Omental fat pad (tissue), 4 donors: ENCODE measurements around the gene POGLUT2. TPM values are rescaled to one million over a fixed set of nuclear protein-coding genes. Genes with fewer than 3 reads are reported as not detected.

Experiments
- ATAC-seq: fragments of 150-250 bp; one replicate; pipeline ENCODE4 v1.9.1; 2016; ENCODE audit warnings: mild to moderate bottlenecking, moderate library complexity; ENCODE audit not compliant: low FRiP score
- DNase-seq: peaks from one replicate; pipeline ENCODE4 v3.0.0-alpha.2; 2019; ENCODE audit warnings: low spot score
- total RNA-seq, 4 donors: library from RNA; depleted of rRNA; stranded (reverse); fragments of >200 nt; gene quantifications; one replicate each; pipeline ENCODE4 v1.1.0, GENCODE V29; 2016
- TF ChIP-seq, protein P1 (sequence below), 3 donors: fragments of 450-650 bp; IDR thresholded peaks; one replicate each; pipeline ENCODE4 v1.5.1; 2016 to 2017; ENCODE audit warnings: antibody characterized with exemption in 3 of 3, mild to moderate bottlenecking in 3 of 3, moderate library complexity in 2 of 3

Gene POGLUT2
- total RNA-seq, 4 donors from 2014 or later, result 4.2 to 6.0 (median 4.8) TPM

DNA sequence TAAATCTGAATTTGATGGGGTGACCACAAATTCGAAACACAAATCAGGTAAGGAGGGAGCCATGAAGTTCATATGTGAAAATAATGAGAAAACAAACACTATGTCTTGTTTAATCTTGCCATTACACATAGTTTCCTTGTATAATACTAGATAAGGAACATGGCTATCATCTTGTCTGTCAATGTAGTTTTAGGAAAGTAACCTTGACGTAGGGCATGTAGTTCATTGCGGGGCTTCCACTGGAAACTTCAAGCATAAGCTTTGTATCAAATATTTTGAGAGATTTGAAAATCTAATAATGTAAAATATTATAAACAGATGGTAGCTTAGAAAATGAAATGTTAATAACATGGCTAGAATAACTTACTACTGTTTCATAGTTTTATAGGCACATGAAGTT lies 8.9 kb upstream of the POGLUT2 start:
- TF ChIP-seq, protein P1, sequence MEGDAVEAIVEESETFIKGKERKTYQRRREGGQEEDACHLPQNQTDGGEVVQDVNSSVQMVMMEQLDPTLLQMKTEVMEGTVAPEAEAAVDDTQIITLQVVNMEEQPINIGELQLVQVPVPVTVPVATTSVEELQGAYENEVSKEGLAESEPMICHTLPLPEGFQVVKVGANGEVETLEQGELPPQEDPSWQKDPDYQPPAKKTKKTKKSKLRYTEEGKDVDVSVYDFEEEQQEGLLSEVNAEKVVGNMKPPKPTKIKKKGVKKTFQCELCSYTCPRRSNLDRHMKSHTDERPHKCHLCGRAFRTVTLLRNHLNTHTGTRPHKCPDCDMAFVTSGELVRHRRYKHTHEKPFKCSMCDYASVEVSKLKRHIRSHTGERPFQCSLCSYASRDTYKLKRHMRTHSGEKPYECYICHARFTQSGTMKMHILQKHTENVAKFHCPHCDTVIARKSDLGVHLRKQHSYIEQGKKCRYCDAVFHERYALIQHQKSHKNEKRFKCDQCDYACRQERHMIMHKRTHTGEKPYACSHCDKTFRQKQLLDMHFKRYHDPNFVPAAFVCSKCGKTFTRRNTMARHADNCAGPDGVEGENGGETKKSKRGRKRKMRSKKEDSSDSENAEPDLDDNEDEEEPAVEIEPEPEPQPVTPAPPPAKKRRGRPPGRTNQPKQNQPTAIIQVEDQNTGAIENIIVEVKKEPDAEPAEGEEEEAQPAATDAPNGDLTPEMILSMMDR (IDR thresholded peaks at IDR 0.05), result no peak
- no peak for DNase-seq
- ATAC-seq, result no peak

DNA sequence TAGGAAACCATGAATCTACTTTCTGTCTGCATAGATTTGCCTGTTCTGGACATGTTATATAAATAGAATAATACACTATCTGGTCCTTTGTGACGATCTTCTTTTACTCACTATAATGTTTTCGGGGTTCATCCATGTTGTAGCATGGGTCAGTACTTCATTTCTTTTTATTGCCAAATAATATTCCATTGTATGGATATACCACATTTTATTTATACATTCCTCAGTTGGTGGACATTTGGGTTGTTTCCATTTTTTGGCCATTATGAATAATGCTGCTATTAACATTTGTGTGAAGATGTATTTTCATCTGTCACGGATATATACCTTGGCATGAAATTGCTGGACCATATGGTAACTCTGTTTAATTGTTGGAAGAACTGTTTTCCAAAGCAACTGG lies 6.9 kb upstream of the POGLUT2 start:
- ATAC-seq (no peak), DNase-seq (no peak)
- TF ChIP-seq, protein P1 (IDR thresholded peaks at IDR 0.05), result no peak

DNA sequence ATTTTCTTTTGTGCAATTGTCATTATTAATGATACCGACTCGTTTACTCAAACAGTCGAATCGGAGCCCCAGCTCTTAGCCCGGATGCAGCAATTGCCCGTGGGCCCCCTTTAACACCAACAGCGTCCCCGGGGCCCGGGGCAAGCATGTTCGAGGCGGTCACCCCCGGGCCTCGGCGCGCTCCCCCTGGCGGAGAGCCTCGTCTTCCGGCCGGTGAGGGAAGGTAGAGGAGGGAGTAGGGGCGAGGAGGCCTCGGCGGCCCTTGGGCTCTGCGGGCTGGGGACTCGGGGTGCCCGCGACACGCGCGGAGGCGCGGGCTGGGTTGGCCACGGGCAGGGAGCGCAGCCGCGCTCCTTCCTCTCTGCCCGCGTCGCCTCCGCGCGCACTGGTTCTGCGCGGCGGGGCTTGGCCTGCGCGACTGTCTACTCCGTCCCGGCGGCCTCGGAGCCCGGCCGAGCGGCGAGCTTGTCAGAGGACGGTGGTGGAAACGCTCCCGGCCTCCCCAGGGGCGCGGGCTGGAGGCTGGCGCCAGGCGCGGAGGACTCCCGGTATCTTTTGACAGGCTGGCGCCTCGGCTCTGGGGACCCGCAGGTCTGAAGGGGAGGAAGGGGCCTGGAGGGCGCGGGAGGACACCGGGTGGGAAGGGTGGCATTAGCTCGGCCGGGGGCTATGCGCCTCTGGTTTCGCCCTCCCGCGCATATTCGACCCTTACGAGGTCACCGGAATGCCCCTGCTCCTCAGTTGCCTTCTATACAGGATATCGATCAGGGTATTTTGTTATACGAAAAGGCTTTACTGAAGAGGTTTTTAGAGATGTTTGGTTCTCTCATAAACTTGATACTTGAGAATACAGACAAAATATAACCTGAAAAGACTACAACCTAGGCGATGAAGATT lies 1.6 kb upstream of the POGLUT2 start:
- DNase-seq (peak; percentile 54), ATAC-seq (peak; percentile 86)
- TF ChIP-seq, protein P1 (IDR thresholded peaks at IDR 0.05), result peak in 1 of 3 donors; percentile 37

DNA sequence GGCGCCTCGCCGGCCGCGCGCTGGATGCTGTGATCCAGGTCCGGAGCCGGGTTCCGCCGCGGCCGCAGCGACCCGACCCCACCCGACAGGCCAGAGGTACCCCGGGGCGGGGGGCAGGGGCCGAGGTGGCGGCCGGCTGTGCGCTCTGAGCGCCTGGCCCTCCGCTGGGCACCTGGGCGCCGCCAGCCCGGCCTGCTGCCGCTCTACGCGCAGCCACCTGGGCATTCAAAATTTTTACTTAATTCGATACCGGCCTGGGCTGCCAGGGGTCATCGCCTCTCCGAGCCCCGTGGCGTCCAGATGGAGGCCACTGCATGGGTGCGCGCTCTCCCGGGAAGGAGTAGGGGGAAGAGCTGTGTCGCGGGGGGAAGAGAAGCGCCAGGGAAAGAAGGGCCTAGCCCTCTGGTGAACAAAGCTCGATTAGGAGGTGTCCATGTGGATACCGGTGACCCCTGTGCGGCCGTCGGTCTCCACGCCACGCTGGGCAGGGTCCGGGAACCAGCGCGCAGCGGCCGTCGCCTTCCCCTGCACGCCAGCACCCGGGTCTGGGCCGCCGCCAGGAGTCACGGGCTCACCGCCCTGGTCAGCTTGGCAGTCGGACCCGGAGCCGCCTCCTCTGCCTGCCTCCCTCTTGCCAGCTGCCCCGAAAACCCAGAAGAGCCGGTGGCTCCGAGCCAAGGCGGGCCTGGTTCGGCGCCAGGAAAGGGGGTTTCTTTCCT lies 809 bp upstream of the POGLUT2 start:
- no peak for DNase-seq
- peak; percentile 36 for ATAC-seq
- TF ChIP-seq, protein P1 (IDR thresholded peaks at IDR 0.05), result no peak

DNA sequence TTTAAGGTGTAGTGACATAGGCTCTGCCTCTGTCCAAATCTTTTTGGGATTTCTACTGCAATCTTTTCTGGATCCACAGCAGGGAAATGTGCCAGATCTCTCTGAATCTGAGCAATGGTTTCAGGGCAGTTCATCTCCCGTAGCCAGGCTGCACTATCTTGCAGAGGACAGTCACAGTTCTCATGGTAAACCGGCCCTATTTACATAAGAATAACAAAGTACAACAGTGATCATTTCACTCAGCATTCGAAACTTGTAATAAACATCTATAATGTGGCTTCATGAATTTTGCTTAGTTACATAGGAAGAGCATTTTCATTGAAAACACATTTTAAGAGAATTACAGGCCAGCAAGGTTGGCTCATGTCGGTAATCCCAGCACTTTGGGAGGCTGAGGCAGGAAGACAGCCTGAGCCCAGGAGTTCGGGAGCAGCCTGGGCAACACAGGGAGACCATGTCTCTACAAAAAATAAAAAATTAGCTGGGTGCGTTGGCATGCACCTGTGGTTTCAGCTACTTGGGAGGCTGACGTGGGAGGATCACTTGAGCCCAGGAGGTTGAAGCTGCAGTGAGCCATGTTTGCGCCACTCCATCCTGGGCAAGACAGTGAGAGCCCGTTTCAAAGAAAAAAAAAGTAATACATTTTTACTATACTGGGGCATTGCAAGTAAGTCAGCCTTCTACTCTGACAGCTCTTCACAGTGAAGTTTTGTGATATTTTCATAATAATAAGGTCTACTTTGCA lies 5.0 kb downstream of the POGLUT2 start:
- TF ChIP-seq, protein P1 (IDR thresholded peaks at IDR 0.05), result no peak
- no peak for ATAC-seq
- DNase-seq, result no peak

DNA sequence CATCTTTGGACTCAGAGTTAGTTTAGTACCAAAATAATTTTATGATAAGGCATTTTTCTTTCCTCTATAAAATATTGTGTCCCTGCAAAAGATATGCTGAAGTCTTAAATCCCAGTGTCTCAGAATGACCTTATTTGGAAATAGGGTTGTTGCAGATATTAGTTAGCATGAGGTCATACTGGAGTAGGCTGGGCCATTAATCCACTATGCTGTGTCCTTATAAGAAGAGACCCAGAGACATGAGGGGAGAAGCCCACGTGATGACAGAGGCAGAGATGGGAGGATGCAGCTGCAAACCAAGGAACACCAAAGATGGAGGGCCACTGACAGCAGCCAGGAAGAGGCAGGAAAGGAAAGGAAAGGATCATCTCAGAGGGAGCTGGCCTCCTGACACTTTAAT lies 6.4 kb downstream of the POGLUT2 start:
- DNase-seq, result no peak
- TF ChIP-seq, protein P1 (IDR thresholded peaks at IDR 0.05), result no peak
- ATAC-seq, result no peak
